GM21528 (cell line): ENCODE results near the gene DNAJB12.
"Not testable (repeated sequence)": the region's sequence is repeated elsewhere in the genome, so short reads cannot be mapped to it uniquely, and the experiment has no call there.

ENCODE experiments used
- ATAC-seq: cut with Tn5 transposase; IDR thresholded peaks from one replicate; pipeline ENCODE4 v1.9.1; 2021; ENCODE audit warnings: mild to moderate bottlenecking, moderate library complexity; ENCODE audit not compliant: unreplicated experiment, low FRiP score

DNAJB12 gene

GRCh38 chr10:72355214-72355555, 466 bp upstream of the DNAJB12 start:
- no peak for ATAC-seq

GRCh38 chr10:72353965-72354355, 759 bp downstream of the DNAJB12 start:
- ATAC-seq, result no peak

GRCh38 chr10:72353028-72353964, 1.4 kb downstream of the DNAJB12 start:
- ATAC-seq, result no peak

- no peak for ATAC-seq
These were observed 3.2 kb downstream of the DNAJB12 start for GRCh38 chr10:72351479-72351878.

- ATAC-seq, result no peak
These were observed 5.3 kb downstream of the DNAJB12 start for GRCh38 chr10:72349438-72349837.

- ATAC-seq, result no peak
These were observed 6.4 kb downstream of the DNAJB12 start for GRCh38 chr10:72348282-72348681.

GRCh38 chr10:72346117-72346516, 8.6 kb downstream of the DNAJB12 start:
- ATAC-seq, result not testable (repeated sequence)

- ATAC-seq, result no peak
These were observed 9.8 kb downstream of the DNAJB12 start for GRCh38 chr10:72344932-72345331.

- ATAC-seq, result no peak
These were observed 11.8 kb downstream of the DNAJB12 start for GRCh38 chr10:72342911-72343310.

GRCh38 chr10:72340510-72341261, 14.0 kb downstream of the DNAJB12 start:
- no peak for ATAC-seq

GRCh38 chr10:72338180-72338579, 16.5 kb downstream of the DNAJB12 start:
- ATAC-seq, result no peak

GRCh38 chr10:72337722-72338121, 17.0 kb downstream of the DNAJB12 start:
- ATAC-seq, result no peak

- no peak for ATAC-seq
These were observed 17.6 kb downstream of the DNAJB12 start for GRCh38 chr10:72337039-72337629.

- no peak for ATAC-seq
These were observed 18.3 kb downstream of the DNAJB12 start for GRCh38 chr10:72336259-72337038.

GRCh38 chr10:72335394-72336258, 19.1 kb downstream of the DNAJB12 start:
- peak; percentile 37 for ATAC-seq

- peak; percentile 58 for ATAC-seq
These were observed 19.8 kb downstream of the DNAJB12 start for GRCh38 chr10:72334825-72335393.

GRCh38 chr10:72334196-72334824, 20.4 kb downstream of the DNAJB12 start:
- ATAC-seq, result peak; percentile 1

GRCh38 chr10:72333112-72334015, 21.4 kb downstream of the DNAJB12 start:
- no peak for ATAC-seq
